ENCODE results near the gene DGKB.

The DGKB gene

DNA sequence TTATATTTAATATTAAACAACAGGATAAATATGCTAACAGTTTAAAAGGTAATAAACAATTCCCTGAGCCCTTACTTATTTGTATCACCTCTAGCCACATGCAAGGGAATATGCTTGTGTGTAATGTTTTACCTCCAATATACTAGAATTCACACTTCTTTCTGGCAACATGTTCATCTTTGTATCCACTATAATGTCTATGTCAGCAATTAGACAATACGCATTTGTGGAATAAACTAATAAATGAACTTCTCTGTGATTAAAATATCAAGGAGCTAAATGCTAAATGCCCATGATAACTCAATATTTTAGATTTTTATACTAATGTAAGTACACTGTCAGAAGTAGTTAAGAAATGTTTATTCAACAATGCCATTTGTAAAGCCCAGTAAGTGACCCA lies 350.5 kb downstream of the DGKB start:
- TF ChIP-seq, protein P1, sequence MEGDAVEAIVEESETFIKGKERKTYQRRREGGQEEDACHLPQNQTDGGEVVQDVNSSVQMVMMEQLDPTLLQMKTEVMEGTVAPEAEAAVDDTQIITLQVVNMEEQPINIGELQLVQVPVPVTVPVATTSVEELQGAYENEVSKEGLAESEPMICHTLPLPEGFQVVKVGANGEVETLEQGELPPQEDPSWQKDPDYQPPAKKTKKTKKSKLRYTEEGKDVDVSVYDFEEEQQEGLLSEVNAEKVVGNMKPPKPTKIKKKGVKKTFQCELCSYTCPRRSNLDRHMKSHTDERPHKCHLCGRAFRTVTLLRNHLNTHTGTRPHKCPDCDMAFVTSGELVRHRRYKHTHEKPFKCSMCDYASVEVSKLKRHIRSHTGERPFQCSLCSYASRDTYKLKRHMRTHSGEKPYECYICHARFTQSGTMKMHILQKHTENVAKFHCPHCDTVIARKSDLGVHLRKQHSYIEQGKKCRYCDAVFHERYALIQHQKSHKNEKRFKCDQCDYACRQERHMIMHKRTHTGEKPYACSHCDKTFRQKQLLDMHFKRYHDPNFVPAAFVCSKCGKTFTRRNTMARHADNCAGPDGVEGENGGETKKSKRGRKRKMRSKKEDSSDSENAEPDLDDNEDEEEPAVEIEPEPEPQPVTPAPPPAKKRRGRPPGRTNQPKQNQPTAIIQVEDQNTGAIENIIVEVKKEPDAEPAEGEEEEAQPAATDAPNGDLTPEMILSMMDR (IDR thresholded peaks at IDR 0.05; ENCODE audit: low read depth, low read length, missing control alignments) = no peak
- no peak for DNase-seq (ENCODE audit: extremely low read depth, low read depth)
- H3K4me3 ChIP-seq (replicated peaks; ENCODE audit: low read depth, low read length) = no peak overlapping the region

DNA sequence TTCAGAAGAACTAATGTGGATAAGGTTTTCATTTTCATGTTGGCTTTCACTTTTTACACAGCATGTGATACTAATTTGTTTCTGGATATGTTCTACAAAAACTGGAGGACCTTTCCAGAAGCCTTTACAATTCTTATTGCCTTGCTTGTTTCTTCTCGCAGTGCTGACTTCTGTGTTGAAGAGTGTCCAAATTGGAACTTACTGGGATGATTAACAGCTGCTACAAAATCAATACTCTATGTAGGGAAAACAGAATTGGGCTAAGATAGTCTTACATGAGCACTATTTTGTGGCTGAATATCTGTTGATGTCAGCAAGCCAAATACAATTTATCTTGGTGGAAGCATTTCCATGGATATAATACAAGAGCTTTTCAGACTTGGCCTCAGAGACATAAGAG lies 351.2 kb downstream of the DGKB start:
- no peak for DNase-seq (ENCODE audit: extremely low read depth, low read depth)
- no peak overlapping the region for H3K4me3 ChIP-seq (replicated peaks; ENCODE audit: low read depth, low read length)
- TF ChIP-seq, protein P1 (IDR thresholded peaks at IDR 0.05; ENCODE audit: low read depth, low read length, missing control alignments) = no peak

DNA sequence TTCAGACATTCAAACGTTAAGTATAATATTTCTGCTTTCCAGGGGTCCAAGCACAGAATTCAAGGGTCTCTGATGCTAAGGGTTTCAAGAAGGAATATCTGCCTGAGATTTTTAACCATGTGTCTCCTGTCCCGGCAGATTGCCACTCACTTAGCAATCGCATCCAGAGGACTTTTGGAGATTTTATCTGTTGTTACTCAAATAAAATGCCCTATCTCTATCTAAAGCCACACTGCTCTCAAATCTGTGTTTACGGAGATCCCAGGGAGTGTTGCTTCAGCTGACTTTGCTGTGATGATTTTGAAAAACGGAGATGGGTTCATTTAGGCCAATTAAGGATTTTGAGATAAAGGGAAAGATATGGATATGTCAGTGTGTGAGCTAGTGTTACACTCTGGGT lies 359.9 kb downstream of the DGKB start:
- no peak for DNase-seq (ENCODE audit: extremely low read depth, low read depth)
- TF ChIP-seq, protein P1 (IDR thresholded peaks at IDR 0.05; ENCODE audit: low read depth, low read length, missing control alignments) = no peak

DNA sequence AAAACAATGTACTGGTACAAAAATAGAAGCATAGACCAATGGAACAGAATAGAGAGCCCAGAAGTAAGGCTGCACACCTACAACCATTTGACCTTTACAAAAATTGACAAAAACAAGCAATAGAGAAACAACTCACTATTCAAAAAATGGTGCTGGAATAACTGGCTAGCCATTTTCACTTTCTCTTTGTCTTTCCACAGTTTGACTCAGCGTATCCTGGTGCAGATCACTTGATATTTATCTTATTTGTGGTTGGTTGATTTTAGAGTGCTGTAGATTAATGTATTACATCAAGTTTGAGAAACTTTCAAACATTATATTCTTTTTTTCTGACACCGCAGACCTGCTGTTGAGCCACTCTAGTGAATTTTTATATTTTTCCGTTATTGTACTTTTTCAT lies 381.4 kb downstream of the DGKB start:
- TF ChIP-seq, protein P1 (IDR thresholded peaks at IDR 0.05; ENCODE audit: low read depth, low read length, missing control alignments) = no peak
- no peak for DNase-seq (ENCODE audit: extremely low read depth, low read depth)
- no peak overlapping the region for H3K4me3 ChIP-seq (replicated peaks; ENCODE audit: low read depth, low read length)

More for the DNA sequence above, 359.9 kb downstream of the DGKB start:
- H3K4me3 ChIP-seq (replicated peaks; ENCODE audit: low read depth, low read length) = no peak overlapping the region

DNA sequence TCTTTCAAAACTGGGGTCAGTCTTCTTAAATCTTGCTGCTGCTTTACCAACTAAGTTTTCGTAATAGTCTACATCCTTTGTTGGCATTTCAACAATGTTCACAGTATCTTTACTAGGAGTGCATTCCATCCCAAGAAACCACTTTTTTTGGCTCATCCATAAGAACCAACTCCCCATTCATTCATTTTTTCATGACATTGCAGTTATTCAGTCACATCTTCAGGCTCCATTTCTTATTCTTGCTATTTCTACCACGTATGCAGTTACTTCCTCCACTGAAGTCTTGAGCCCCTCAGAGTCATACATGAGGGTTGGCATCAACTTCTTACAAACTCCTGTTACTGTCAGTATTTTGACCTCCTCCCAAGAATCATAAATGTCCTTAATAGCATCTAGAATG lies 392.3 kb downstream of the DGKB start:
- H3K4me3 ChIP-seq (replicated peaks; ENCODE audit: low read depth, low read length) = no peak overlapping the region
- TF ChIP-seq, protein P1 (IDR thresholded peaks at IDR 0.05; ENCODE audit: low read depth, low read length, missing control alignments) = no peak
- no peak for DNase-seq (ENCODE audit: extremely low read depth, low read depth)

DNA sequence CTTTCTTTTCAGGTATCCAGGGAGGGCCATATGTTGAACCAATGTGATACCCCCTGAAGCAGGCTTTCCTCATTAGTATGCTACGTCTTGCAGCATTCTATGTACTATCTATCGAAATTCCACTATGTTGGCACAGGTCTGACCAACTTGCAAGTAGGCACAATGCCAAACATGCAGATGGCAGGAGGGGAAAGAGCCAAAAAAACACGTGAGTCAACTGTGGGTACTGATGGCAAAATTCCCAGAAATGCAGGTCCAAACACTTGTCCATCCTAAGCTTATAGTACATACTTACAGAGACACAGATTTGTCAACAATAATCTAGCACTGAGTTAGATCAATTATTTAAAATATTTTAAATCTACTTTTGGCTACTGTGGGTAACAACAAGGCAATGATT lies 394.9 kb downstream of the DGKB start:
- TF ChIP-seq, protein P1 (IDR thresholded peaks at IDR 0.05; ENCODE audit: low read depth, low read length, missing control alignments) = no peak
- H3K4me3 ChIP-seq (replicated peaks; ENCODE audit: low read depth, low read length) = no peak overlapping the region
- DNase-seq (ENCODE audit: extremely low read depth, low read depth) = peak; percentile 1

DNA sequence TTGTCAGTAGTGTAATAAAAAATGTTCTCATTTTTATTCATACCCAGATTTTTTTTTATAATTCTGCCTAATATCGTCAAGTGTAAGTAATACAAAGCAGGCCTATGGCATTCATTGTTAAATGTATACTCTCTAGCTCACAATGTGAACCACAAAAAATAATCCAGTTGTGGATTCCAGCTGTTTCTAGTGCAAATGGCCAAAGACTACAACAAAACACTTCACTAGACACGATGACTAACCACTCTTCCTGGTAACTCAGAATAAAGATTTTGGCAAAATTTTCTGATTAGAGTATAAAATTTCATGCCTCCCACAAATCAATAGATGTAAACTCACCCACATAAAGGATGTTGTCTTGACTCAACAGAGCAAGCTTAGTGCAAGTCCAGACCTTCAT lies 396.6 kb downstream of the DGKB start:
- TF ChIP-seq, protein P1 (IDR thresholded peaks at IDR 0.05; ENCODE audit: low read depth, low read length, missing control alignments) = no peak
- DNase-seq (ENCODE audit: extremely low read depth, low read depth) = no peak
- H3K4me3 ChIP-seq (replicated peaks; ENCODE audit: low read depth, low read length) = no peak overlapping the region
